ENCODE results near the gene GNG13. TPM values are rescaled to one million over a fixed set of nuclear protein-coding genes. Genes with fewer than 3 reads are reported as not detected.

GNG13 gene
- total RNA-seq, 6 experiments from 2014 or later, result not detected

DNA sequence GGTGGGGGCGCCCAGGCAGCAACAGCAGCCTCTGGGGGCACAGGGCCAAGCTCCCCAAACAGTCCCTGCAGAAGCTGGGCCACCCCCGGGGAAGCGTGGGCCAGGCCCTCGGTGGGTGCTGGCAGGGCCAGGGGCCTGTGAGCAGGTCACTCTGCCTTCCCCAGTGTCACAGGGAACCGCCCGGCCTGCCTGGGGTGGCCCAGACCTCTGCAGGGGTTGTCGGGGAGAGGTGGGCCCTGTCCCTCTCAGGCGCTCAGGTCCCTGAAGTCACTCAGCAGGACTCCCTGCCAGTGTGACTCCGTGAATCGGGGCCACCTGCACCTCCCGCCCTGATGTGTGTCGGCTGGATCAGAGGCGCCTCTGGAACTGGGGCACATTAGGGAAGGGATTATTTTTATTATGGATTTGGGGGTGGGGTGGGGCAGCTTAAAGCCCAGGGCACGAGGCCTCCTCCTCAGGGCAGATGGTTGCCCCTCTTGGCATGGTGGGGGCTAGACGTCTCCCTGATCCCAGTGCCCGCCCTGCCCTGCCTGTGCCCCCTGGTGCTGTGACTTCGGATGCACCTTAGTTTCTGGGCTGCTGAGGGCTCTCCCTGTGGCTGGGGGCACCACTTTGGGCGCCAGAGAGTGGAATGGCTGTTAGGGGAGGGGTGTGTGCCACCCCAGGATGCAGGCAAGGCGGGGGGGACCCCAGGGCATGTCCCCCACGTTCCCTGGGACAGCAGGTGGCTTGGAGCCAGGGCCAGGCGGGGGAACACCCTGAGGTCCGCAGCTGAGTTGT lies 1.2 kb upstream of the GNG13 start:
- H3K4me3 ChIP-seq, result no peak overlapping the region
- 0% methylated on average over 2 of the region's 22 CpGs for WGBS (ENCODE audit: insufficient coverage, low coverage, low lambda C conversion rate, missing lambda C conversion rate)
- TF ChIP-seq, protein P1, sequence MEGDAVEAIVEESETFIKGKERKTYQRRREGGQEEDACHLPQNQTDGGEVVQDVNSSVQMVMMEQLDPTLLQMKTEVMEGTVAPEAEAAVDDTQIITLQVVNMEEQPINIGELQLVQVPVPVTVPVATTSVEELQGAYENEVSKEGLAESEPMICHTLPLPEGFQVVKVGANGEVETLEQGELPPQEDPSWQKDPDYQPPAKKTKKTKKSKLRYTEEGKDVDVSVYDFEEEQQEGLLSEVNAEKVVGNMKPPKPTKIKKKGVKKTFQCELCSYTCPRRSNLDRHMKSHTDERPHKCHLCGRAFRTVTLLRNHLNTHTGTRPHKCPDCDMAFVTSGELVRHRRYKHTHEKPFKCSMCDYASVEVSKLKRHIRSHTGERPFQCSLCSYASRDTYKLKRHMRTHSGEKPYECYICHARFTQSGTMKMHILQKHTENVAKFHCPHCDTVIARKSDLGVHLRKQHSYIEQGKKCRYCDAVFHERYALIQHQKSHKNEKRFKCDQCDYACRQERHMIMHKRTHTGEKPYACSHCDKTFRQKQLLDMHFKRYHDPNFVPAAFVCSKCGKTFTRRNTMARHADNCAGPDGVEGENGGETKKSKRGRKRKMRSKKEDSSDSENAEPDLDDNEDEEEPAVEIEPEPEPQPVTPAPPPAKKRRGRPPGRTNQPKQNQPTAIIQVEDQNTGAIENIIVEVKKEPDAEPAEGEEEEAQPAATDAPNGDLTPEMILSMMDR (IDR thresholded peaks at IDR 0.05), result no peak
- TF ChIP-seq POLR2A (IDR thresholded peaks at IDR 0.05), result no peak
- H3K9me3 ChIP-seq, result no peaks in the 10 kb centered on the region
- ATAC-seq (no peak), DNase-seq (no peak)
- H3K27ac ChIP-seq, result no peak overlapping the region
- intact Hi-C loops (cut with DNase I), result no loop called here
- H3K36me3 ChIP-seq, result no peaks in the 10 kb centered on the region
- no peaks in the 10 kb centered on the region for H3K4me1 ChIP-seq
- no peaks in the 10 kb centered on the region for H3K27me3 ChIP-seq

DNA sequence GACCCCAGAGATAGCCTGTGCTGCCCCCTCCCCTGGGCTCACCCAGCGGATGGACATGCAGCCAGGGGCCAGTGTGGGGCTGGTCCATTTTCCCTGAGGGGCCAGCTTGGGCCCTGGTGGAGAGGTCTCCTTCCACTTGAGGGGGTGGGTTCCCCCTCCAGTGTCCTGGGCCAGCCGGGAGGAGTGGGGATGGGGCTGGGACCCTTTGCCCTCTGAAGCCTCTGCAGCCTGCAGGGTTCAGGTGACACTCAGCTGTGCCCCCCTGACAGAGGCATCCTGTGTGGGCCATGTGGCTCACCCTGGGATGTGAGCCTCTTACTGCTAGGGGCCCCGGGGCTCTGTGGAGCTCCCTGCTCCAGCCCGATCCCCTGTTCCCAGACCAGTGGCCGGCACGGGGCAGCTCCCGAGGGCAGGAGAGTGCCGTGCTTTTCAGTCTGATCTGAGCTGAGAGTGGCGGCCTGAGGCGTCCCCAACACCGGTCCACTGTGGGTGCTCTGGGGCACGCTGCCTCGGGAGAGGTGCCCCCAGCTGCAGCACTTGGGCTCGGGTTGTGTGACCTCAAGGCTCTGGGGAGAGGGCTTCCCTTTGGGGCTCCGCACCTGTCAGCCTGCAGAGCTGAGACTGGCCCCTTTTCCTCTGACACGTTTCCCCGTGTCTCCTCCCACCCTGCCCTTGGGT lies 439 bp upstream of the GNG13 start:
- DNase-seq, result no peak
- TF ChIP-seq, protein P1 (IDR thresholded peaks at IDR 0.05), result no peak
- no peak for TF ChIP-seq POLR2A (IDR thresholded peaks at IDR 0.05)

DNA sequence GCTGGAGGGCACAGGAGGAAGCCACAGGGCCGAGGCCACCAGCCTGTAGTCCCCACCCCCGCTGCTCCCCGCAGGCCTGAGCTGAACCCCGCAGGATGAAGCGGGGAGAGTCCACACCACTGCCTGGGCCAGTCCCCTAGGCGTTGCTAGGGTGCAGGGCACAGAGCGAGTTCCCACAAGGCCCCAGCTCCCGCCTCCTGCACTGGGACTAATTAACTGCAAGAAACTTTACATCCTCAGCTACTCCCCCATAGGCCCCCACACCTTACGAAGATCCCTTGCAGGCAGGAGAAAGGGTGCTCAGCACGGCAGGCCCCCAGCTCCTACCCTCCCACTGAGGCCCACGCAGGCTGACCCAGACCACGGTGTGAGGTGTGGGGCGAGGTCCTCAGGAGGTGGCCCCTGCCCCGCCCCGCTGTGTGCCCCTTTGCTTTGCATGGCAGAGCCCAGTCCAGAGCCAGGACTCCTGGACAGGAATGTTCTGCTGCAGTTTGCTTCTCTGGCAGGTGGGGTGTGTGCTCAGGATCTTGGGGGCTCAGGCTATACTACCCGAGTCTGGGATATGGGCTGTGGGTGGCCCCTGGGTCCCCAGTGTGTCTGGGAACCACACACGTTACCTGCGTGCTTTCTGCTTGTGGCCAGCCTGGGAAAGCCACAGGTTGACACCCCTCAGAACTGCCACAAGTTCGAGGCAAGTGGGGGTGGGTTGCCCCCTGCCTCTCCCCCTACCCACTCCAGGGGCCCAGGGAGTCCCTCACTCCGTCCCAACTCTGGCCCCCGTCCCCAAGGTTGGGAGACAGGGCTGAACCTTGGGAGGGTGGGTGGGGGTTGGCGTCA lies 1.2 kb downstream of the GNG13 start:
- no CpG with 5 or more reads among the region's 22 CpGs for WGBS (ENCODE audit: insufficient coverage, low coverage, low lambda C conversion rate, missing lambda C conversion rate)
- DNase-seq, result no peak

More for the DNA sequence above, 439 bp upstream of the GNG13 start:
- intact Hi-C loops (cut with DNase I), result no loop called here
- Histone ChIP-seq H3K27ac (no peak overlapping the region), H3K36me3 (no peaks in the 10 kb centered on the region), H3K4me3 (no peak overlapping the region), H3K4me1 (no peaks in the 10 kb centered on the region), H3K9me3 (no peaks in the 10 kb centered on the region), H3K27me3 (no peaks in the 10 kb centered on the region)
- WGBS (ENCODE audit: insufficient coverage, low coverage, low lambda C conversion rate, missing lambda C conversion rate), result no CpG with 5 or more reads among the region's 17 CpGs
- no peak for ATAC-seq

DNA sequence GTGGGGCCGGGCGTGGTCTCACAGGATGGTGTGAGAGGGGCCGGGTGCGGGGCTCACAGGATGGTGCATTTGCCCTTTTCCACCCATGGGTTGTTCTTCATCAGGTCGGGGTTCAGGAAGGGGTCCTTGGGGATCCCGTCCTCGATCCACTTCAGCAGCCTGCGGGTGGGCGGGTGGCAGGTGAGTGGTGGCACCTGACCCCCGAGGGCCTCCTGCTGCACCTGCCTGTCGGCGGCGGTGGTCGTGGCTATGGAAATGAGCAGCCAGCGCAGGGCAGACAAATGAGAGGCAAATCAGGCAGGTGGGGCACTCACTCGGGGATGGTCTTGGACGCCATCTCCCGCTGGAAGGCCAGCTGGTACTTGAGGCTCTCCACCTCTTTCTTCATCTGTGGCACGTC lies 1.9 kb downstream of the GNG13 start:
- Histone ChIP-seq H3K9me3 (no peaks in the 10 kb centered on the region), H3K27me3 (no peaks in the 10 kb centered on the region), H3K27ac (no peak overlapping the region), H3K36me3 (no peaks in the 10 kb centered on the region), H3K4me1 (no peaks in the 10 kb centered on the region), H3K4me3 (no peak overlapping the region)
- WGBS (ENCODE audit: insufficient coverage, low coverage, low lambda C conversion rate, missing lambda C conversion rate), result 89% methylated on average over 4 of the region's 19 CpGs
- intact Hi-C loops (cut with DNase I), result no loop called here
- no peak for TF ChIP-seq POLR2A (IDR thresholded peaks at IDR 0.05)
- TF ChIP-seq, protein P1 (IDR thresholded peaks at IDR 0.05), result no peak
- no peak for DNase-seq
- ATAC-seq, result no peak

More for the DNA sequence above, 1.2 kb downstream of the GNG13 start:
- ATAC-seq, result peak in 1 of 4 donors; percentile 18
- Histone ChIP-seq H3K36me3 (no peaks in the 10 kb centered on the region), H3K27ac (no peak overlapping the region), H3K4me1 (no peaks in the 10 kb centered on the region), H3K9me3 (no peaks in the 10 kb centered on the region), H3K27me3 (no peaks in the 10 kb centered on the region), H3K4me3 (no peak overlapping the region)
- intact Hi-C loops (cut with DNase I), result no loop called here
- TF ChIP-seq, protein P1 (IDR thresholded peaks at IDR 0.05), result no peak
- no peak for TF ChIP-seq POLR2A (IDR thresholded peaks at IDR 0.05)

Measured in right lobe of liver (tissue), 6 donors.